ENCODE measurements around the gene WSCD1. TPM values are rescaled to one million over a fixed set of nuclear protein-coding genes. Genes with fewer than 3 reads are reported as not detected.
A peak's percentile ranks its signal among the peaks of the same experiment; 100 is the strongest.

Gene WSCD1
- polyA plus RNA-seq, 3 donors, result not detected

GRCh38 chr17:6142701-6143100 lies 72.5 kb downstream of the WSCD1 start:
- H3K4me3 Mint-ChIP-seq, result no peak overlapping the region
- intact Hi-C loops (cut with micrococcal nuclease), result no loop called here
- Histone ChIP-seq H3K9me3 (replicated peaks in 1 of 2; ENCODE audit: control insufficient read depth in 1 of 2, insufficient read depth in 1 of 2, low read length in 2 of 2) (no peaks in the 10 kb centered on the region), H3K36me3 (replicated peaks in 1 of 2; ENCODE audit: control insufficient read depth in 1 of 2, insufficient read depth in 2 of 2, low read length in 2 of 2) (no peaks in the 10 kb centered on the region), H3K79me2 (ENCODE audit: insufficient read depth, low read length) (no peaks in the 10 kb centered on the region), H2AFZ (ENCODE audit: insufficient read depth, low read depth, low read length, poor library complexity, severe bottlenecking) (no peak overlapping the region), H3K4me2 (replicated peaks; ENCODE audit: extremely low read depth, low read length, poor library complexity, severe bottlenecking) (no peak overlapping the region), H3K27me3 (ENCODE audit: control insufficient read depth in 2 of 2, insufficient read depth in 2 of 2, low read length in 2 of 2) (no peaks in the 10 kb centered on the region), H3K27ac (ENCODE audit: low read depth in 1 of 2, low read length in 2 of 2) (no peak overlapping the region), H4K20me1 (ENCODE audit: insufficient read depth, low read length) (no peaks in the 10 kb centered on the region), H3K4me1 (ENCODE audit: control insufficient read depth in 1 of 2, insufficient read depth in 2 of 2, low read length in 2 of 2) (no peaks in the 10 kb centered on the region), H3K9ac (ENCODE audit: insufficient read depth, low read length, poor library complexity, severe bottlenecking) (no peak overlapping the region), H3K4me3 (replicated peaks in 1 of 3; ENCODE audit: low read depth in 2 of 3, low read length in 3 of 3) (no peak overlapping the region)
- no peak for TF ChIP-seq CTCF (IDR thresholded peaks at IDR 0.05)
- peaks cover 0 to 2% (median 0%) of the 10 kb centered on the region in 7 donors for H3K9me3 Mint-ChIP-seq
- DNase-seq, result no peak
- 83% methylated on average over 1 of the region's 6 CpGs for WGBS (ENCODE audit: insufficient coverage)
- no peaks in the 10 kb centered on the region for H3K4me1 Mint-ChIP-seq
- no peak overlapping the region for H3K27ac Mint-ChIP-seq
- H3K27me3 Mint-ChIP-seq (ENCODE audit: low read depth in 3 of 3), result peaks cover under 1 to 5% (median 2%) of the 10 kb centered on the region in 3 donors
- H3K36me3 Mint-ChIP-seq, result no peaks in the 10 kb centered on the region

- Mint-ChIP-seq H3K9me3 (peaks cover 0 to 6% (median 2%) of the 10 kb centered on the region in 7 donors), H3K4me1 (no peaks in the 10 kb centered on the region), H3K36me3 (no peaks in the 10 kb centered on the region), H3K27me3 (ENCODE audit: low read depth in 3 of 3) (peaks cover 0 to 4% (median 2%) of the 10 kb centered on the region in 3 donors), H3K27ac (peak overlapping the region in 1 of 7 donors; percentile 71), H3K4me3 (no peak overlapping the region)
- Histone ChIP-seq H3K27me3 (ENCODE audit: control insufficient read depth in 2 of 2, insufficient read depth in 2 of 2, low read length in 2 of 2) (no peaks in the 10 kb centered on the region), H3K27ac (ENCODE audit: low read depth in 1 of 2, low read length in 2 of 2) (no peak overlapping the region), H3K9me3 (replicated peaks in 1 of 2; ENCODE audit: control insufficient read depth in 1 of 2, insufficient read depth in 1 of 2, low read length in 2 of 2) (no peaks in the 10 kb centered on the region), H3K4me3 (replicated peaks in 1 of 3; ENCODE audit: low read depth in 2 of 3, low read length in 3 of 3) (no peak overlapping the region), H3K36me3 (replicated peaks in 1 of 2; ENCODE audit: control insufficient read depth in 1 of 2, insufficient read depth in 2 of 2, low read length in 2 of 2) (no peaks in the 10 kb centered on the region), H3K9ac (ENCODE audit: insufficient read depth, low read length, poor library complexity, severe bottlenecking) (no peak overlapping the region), H4K20me1 (ENCODE audit: insufficient read depth, low read length) (no peaks in the 10 kb centered on the region), H3K79me2 (ENCODE audit: insufficient read depth, low read length) (no peaks in the 10 kb centered on the region), H3K4me2 (replicated peaks; ENCODE audit: extremely low read depth, low read length, poor library complexity, severe bottlenecking) (no peak overlapping the region), H2AFZ (ENCODE audit: insufficient read depth, low read depth, low read length, poor library complexity, severe bottlenecking) (no peak overlapping the region), H3K4me1 (ENCODE audit: control insufficient read depth in 1 of 2, insufficient read depth in 2 of 2, low read length in 2 of 2) (no peaks in the 10 kb centered on the region)
- WGBS (ENCODE audit: insufficient coverage), result 85% methylated on average over 4 of the region's 4 CpGs
- intact Hi-C loops (cut with micrococcal nuclease), result no loop called here
- TF ChIP-seq CTCF (IDR thresholded peaks at IDR 0.05), result no peak
- no peak for DNase-seq
Observed at GRCh38 chr17:6145946-6146345, 75.8 kb downstream of the WSCD1 start.
